Mesenchymal stem cell (in vitro differentiated cells and primary cell): Measurements from ENCODE around the gene HDLBP.
A peak's percentile ranks its signal among the peaks of the same experiment; 100 is the strongest.

ENCODE experiments used
- DNase-seq: peaks from one replicate; pipeline ENCODE4 v3.0.0-alpha.2; 2013
- H2AFZ ChIP-seq: one replicate; pipeline ENCODE4 v1.6.1; 2013; ENCODE audit warnings: low read depth, mild to moderate bottlenecking, control low read depth, inconsistent platforms, low read length, moderate library complexity
- H2AK5ac ChIP-seq: 2 replicates; pipeline ENCODE4 v1.6.1; 2013; ENCODE audit warnings: low read length, moderate library complexity, mild to moderate bottlenecking, inconsistent platforms; ENCODE audit not compliant: severe bottlenecking
- H2BK120ac ChIP-seq: one replicate; pipeline ENCODE4 v1.6.1; 2013; ENCODE audit warnings: low read depth, mild to moderate bottlenecking, inconsistent platforms, low read length, moderate library complexity
- H2BK12ac ChIP-seq, 2 experiments: one replicate each; pipeline ENCODE4 v1.6.1; 2013; ENCODE audit warnings: inconsistent platforms in 2 of 2, low read length in 2 of 2, mild to moderate bottlenecking in 2 of 2, moderate library complexity in 2 of 2, control low read depth in 1 of 2
- H2BK15ac ChIP-seq: one replicate; pipeline ENCODE4 v1.6.1; 2013; ENCODE audit warnings: mild to moderate bottlenecking, low read depth, inconsistent platforms; ENCODE audit not compliant: poor library complexity, severe bottlenecking
- H2BK5ac ChIP-seq: 2 replicates; pipeline ENCODE4 v1.6.1; 2013; ENCODE audit warnings: low read depth, mild to moderate bottlenecking, low read length, control low read depth, inconsistent platforms; ENCODE audit not compliant: poor library complexity, severe bottlenecking
- H3K14ac ChIP-seq, 2 experiments: one replicate each; pipeline ENCODE4 v1.6.1; 2013; ENCODE audit warnings: inconsistent platforms in 2 of 2, low read length in 2 of 2, control low read depth in 1 of 2, mild to moderate bottlenecking in 1 of 2, moderate library complexity in 1 of 2
- H3K18ac ChIP-seq, 2 experiments: one replicate each; pipeline ENCODE4 v1.6.1; 2013; ENCODE audit warnings: inconsistent platforms in 2 of 2, low read length in 2 of 2, control low read depth in 1 of 2, low read depth in 1 of 2, mild to moderate bottlenecking in 1 of 2
- H3K23ac ChIP-seq, 2 experiments: one replicate each; pipeline ENCODE4 v1.6.1; 2013; ENCODE audit warnings: inconsistent platforms in 2 of 2, low read length in 2 of 2, mild to moderate bottlenecking in 2 of 2, moderate library complexity in 2 of 2, control low read depth in 1 of 2
- H3K27ac ChIP-seq: 2 replicates; pipeline ENCODE4 v1.5.1; 2013; ENCODE audit warnings: mild to moderate bottlenecking, moderate library complexity, low read length, control low read depth, inconsistent platforms; ENCODE audit not compliant: poor library complexity, severe bottlenecking
- H3K27me3 ChIP-seq, 2 experiments: 2 replicates each; pipeline versions ENCODE4 v1.6.1 to v1.7.0; 2013; ENCODE audit warnings: low read length in 2 of 2, mild to moderate bottlenecking in 2 of 2, moderate library complexity in 2 of 2, control low read depth in 1 of 2, inconsistent platforms in 1 of 2; ENCODE audit not compliant: control insufficient read depth in 1 of 2, insufficient read depth in 1 of 2
- H3K36me3 ChIP-seq, 2 experiments: 2 replicates each; pipeline versions ENCODE4 v1.6.1 to v1.7.0; 2013; ENCODE audit warnings: low read length in 2 of 2, control low read depth in 1 of 2, inconsistent platforms in 1 of 2, low read depth in 1 of 2, mild to moderate bottlenecking in 1 of 2; ENCODE audit not compliant: insufficient read depth in 2 of 2, control insufficient read depth in 1 of 2
- H3K4ac ChIP-seq, 2 experiments: one replicate each; pipeline ENCODE4 v1.6.1; 2013; ENCODE audit warnings: inconsistent platforms in 2 of 2, low read length in 2 of 2, mild to moderate bottlenecking in 2 of 2, moderate library complexity in 2 of 2, control low read depth in 1 of 2, low read depth in 1 of 2
- H3K4me1 ChIP-seq: 2 replicates; pipeline ENCODE4 v1.6.1; 2013; ENCODE audit warnings: low read depth, low read length, control low read depth; ENCODE audit not compliant: control insufficient read depth, insufficient read depth
- H3K4me2 ChIP-seq: 2 replicates; pipeline ENCODE4 v1.6.1; 2013; ENCODE audit warnings: low read length, mild to moderate bottlenecking, inconsistent platforms; ENCODE audit not compliant: poor library complexity, severe bottlenecking
- H3K4me3 ChIP-seq, 2 experiments: 2 replicates each; pipeline versions ENCODE4 v1.5.1 to v1.7.0; 2013; ENCODE audit warnings: low read length in 2 of 2, mild to moderate bottlenecking in 2 of 2, control low read depth in 1 of 2, low read depth in 1 of 2; ENCODE audit not compliant: insufficient read depth in 1 of 2
- H3K79me1 ChIP-seq: replicated peaks from 2 replicates; pipeline ENCODE4 v1.6.1; 2013; ENCODE audit warnings: mild to moderate bottlenecking, control low read depth, low read length, inconsistent platforms; ENCODE audit not compliant: poor library complexity, severe bottlenecking
- H3K9ac ChIP-seq: 2 replicates; pipeline ENCODE4 v1.7.0; 2013; ENCODE audit warnings: mild to moderate bottlenecking, low read length, moderate library complexity
- H3K9me3 ChIP-seq: 2 replicates; pipeline ENCODE4 v1.7.0; 2013; ENCODE audit warnings: mild to moderate bottlenecking, low read length; ENCODE audit not compliant: control insufficient read depth
- H4K8ac ChIP-seq: one replicate; pipeline ENCODE4 v1.6.1; 2013; ENCODE audit warnings: inconsistent platforms, mild to moderate bottlenecking, low read length, moderate library complexity
- H4K91ac ChIP-seq: one replicate; pipeline ENCODE4 v1.6.1; 2013; ENCODE audit warnings: mild to moderate bottlenecking, low read length, inconsistent platforms
- WGBS: methylation state at CpG from one replicate; pipeline ENCODE4 v1.1.7; 2013; ENCODE audit warnings: mixed read lengths; 5-methylcytosine and 5-hydroxymethylcytosine counted together

HDLBP gene

GRCh38 chr2:241242306-241242705, 73.2 kb downstream of the HDLBP start:
- H3K14ac ChIP-seq, result no peak overlapping the region
- no peak overlapping the region for H2BK5ac ChIP-seq
- H3K27ac ChIP-seq, result no peak overlapping the region
- H3K27me3 ChIP-seq, result no peaks in the 10 kb centered on the region
- no peak overlapping the region for H3K4me2 ChIP-seq
- no peak overlapping the region for H3K4me3 ChIP-seq
- H3K4me1 ChIP-seq, result peaks cover 3% of the 10 kb centered on the region
- 97% methylated on average over 14 of the region's 14 CpGs for WGBS
- H3K23ac ChIP-seq, result no peak overlapping the region
- H2AK5ac ChIP-seq, result no peak overlapping the region
- peaks cover 67 to 98% of the 10 kb centered on the region in 2 experiments for H3K36me3 ChIP-seq
- H4K91ac ChIP-seq, result no peak overlapping the region
- H4K8ac ChIP-seq, result no peak overlapping the region
- H3K4ac ChIP-seq, result no peak overlapping the region
- H3K79me1 ChIP-seq, result peaks cover 33% of the 10 kb centered on the region
- DNase-seq, result no peak
- no peak overlapping the region for H2BK12ac ChIP-seq
- no peak overlapping the region for H2AFZ ChIP-seq
- no peak overlapping the region for H3K18ac ChIP-seq
- H2BK15ac ChIP-seq, result no peak overlapping the region
- H3K9me3 ChIP-seq, result no peaks in the 10 kb centered on the region
- H2BK120ac ChIP-seq, result no peak overlapping the region
- H3K9ac ChIP-seq, result no peak overlapping the region

DNA sequence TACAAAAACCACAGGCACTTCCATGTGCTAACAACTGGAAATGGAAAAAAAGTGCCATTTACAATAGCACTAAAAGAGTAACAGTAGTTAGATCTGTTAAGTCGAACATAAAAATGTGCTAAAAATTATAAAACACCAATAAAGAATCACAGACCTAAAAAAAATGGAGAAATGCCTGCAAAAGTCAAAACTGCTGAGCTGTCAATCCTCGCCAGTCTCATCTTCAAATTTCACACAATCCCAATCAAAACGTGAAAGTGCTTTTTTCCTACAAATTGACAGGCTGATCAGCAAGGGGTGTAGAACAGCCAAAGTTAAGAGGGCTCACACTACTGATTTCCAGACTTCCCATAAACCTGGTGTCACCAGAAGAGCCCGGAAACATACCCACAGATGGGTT, 73.8 kb downstream of the HDLBP start:
- Histone ChIP-seq H3K18ac (no peak overlapping the region), H3K27me3 (no peaks in the 10 kb centered on the region), H3K27ac (no peak overlapping the region), H3K4me1 (peaks cover 3% of the 10 kb centered on the region), H2BK15ac (no peak overlapping the region), H3K79me1 (peaks cover 35% of the 10 kb centered on the region), H3K14ac (no peak overlapping the region), H3K4ac (no peak overlapping the region), H3K36me3 (peaks cover 69 to 98% of the 10 kb centered on the region in 2 experiments), H2AK5ac (no peak overlapping the region), H3K23ac (no peak overlapping the region), H3K4me2 (no peak overlapping the region), H3K4me3 (no peak overlapping the region), H2AFZ (no peak overlapping the region), H2BK5ac (no peak overlapping the region), H3K9ac (no peak overlapping the region), H4K8ac (no peak overlapping the region), H2BK12ac (no peak overlapping the region), H3K9me3 (no peaks in the 10 kb centered on the region), H2BK120ac (no peak overlapping the region), H4K91ac (no peak overlapping the region)
- WGBS, result 99% methylated on average over 4 of the region's 4 CpGs
- DNase-seq, result peak; percentile 48

DNA sequence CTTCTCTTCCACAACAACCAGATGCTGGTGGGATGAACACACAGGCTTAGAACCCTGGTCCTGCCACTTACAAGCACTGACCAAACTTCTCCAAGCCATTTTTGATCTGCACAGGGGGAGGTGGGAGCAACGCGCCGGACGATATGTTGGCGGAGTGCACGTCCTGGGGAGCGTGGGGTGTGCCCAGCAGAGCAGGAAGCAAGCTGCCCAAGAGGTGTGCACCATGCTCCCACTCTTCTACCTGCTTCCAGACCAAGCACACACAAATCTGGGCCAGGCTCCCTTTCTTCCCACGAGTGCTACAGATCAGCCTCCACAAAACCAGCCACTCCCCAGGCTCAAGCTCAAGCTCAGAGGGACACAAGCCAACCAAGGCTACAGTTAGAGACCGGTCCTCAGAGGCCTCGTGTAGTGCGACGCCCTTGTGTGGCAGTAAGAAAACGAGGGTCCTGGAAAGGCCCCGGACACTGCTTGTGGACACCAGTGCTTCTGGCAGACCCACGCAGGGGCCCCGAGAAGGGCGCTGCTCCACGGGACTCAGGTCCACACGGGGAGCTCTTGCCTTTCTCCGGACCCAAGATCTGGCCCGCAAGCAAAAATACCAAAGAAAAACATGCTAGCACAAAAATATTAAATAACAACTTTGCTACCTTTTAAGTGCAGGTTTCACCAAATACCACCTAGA, 75.0 kb downstream of the HDLBP start:
- Histone ChIP-seq H2BK12ac (no peak overlapping the region), H3K27me3 (no peaks in the 10 kb centered on the region), H3K18ac (no peak overlapping the region), H2BK15ac (no peak overlapping the region), H4K8ac (no peak overlapping the region), H3K14ac (no peak overlapping the region), H4K91ac (no peak overlapping the region), H3K36me3 (peaks cover 72 to 98% of the 10 kb centered on the region in 2 experiments), H3K4me2 (no peak overlapping the region), H3K79me1 (peaks cover 38% of the 10 kb centered on the region), H3K4me1 (peaks cover 6% of the 10 kb centered on the region), H3K4ac (no peak overlapping the region), H2AK5ac (no peak overlapping the region), H3K4me3 (no peak overlapping the region), H2AFZ (no peak overlapping the region), H3K9ac (no peak overlapping the region), H3K9me3 (no peaks in the 10 kb centered on the region), H3K27ac (no peak overlapping the region), H2BK5ac (no peak overlapping the region), H2BK120ac (no peak overlapping the region), H3K23ac (no peak overlapping the region)
- DNase-seq, result no peak
- WGBS, result 98% methylated on average over 21 of the region's 21 CpGs

GRCh38 chr2:241239552-241240202, 75.8 kb downstream of the HDLBP start:
- Histone ChIP-seq H3K79me1 (peaks cover 42% of the 10 kb centered on the region), H3K14ac (no peak overlapping the region), H3K9ac (no peak overlapping the region), H4K8ac (no peak overlapping the region), H3K4me1 (peaks cover 6% of the 10 kb centered on the region), H2AK5ac (no peak overlapping the region), H2BK5ac (no peak overlapping the region), H3K23ac (no peak overlapping the region), H3K4me3 (no peak overlapping the region), H3K27me3 (no peaks in the 10 kb centered on the region), H3K9me3 (no peaks in the 10 kb centered on the region), H3K4ac (no peak overlapping the region), H3K4me2 (no peak overlapping the region), H3K27ac (no peak overlapping the region), H3K36me3 (peaks cover 75 to 98% of the 10 kb centered on the region in 2 experiments), H2AFZ (no peak overlapping the region), H2BK15ac (no peak overlapping the region), H4K91ac (no peak overlapping the region), H2BK120ac (no peak overlapping the region), H3K18ac (no peak overlapping the region), H2BK12ac (no peak overlapping the region)
- DNase-seq, result no peak
- 95% methylated on average over 28 of the region's 28 CpGs for WGBS
